Lower leg skin (tissue), 3 donors: Measurements from ENCODE around the gene TSPAN31.

Source experiments
- CTCF ChIP-seq, 3 donors: fragments of 450-650 bp; IDR thresholded peaks; one replicate each; pipeline ENCODE4 v1.5.1; 2016; ENCODE audit warnings: antibody characterized with exemption in 3 of 3, mild to moderate bottlenecking in 3 of 3, moderate library complexity in 2 of 3
- POLR2A ChIP-seq, 2 donors: fragments of 450-650 bp; IDR thresholded peaks; one replicate each; pipeline ENCODE4 v1.6.1; 2016 to 2017; ENCODE audit warnings: antibody characterized with exemption in 2 of 2, mild to moderate bottlenecking in 1 of 2, moderate library complexity in 1 of 2

- no peak for TF ChIP-seq CTCF (IDR thresholded peaks at IDR 0.05)
- no peak for TF ChIP-seq POLR2A (IDR thresholded peaks at IDR 0.05)
These were observed 12.9 kb downstream of the TSPAN31 start for GRCh38 chr12:57757771-57758170.
